Endodermal cell (in vitro differentiated cells): ENCODE measurements around the gene SPRYD4. TPM values are rescaled to one million over a fixed set of nuclear protein-coding genes. Genes with fewer than 3 reads are reported as not detected.

Experiments
- DNase-seq: peaks from one replicate; pipeline ENCODE4 v3.0.0-alpha.2; 2017
- H3K27ac ChIP-seq: 2 replicates; pipeline ENCODE4 v1.5.1; 2013; ENCODE audit warnings: mild to moderate bottlenecking, low read depth, low read length, moderate library complexity
- H3K27me3 ChIP-seq: 2 replicates; pipeline ENCODE4 v1.6.1; 2013; ENCODE audit warnings: mild to moderate bottlenecking, low read length, moderate library complexity; ENCODE audit not compliant: insufficient read depth, control insufficient read depth, poor library complexity, severe bottlenecking
- H3K36me3 ChIP-seq: 2 replicates; pipeline ENCODE4 v1.7.0; 2013; ENCODE audit warnings: mild to moderate bottlenecking, low read length, moderate library complexity; ENCODE audit not compliant: control insufficient read depth, insufficient read depth
- H3K4me1 ChIP-seq: one replicate; pipeline ENCODE4 v1.7.0; 2013; ENCODE audit warnings: low read length; ENCODE audit not compliant: control insufficient read depth, insufficient read depth
- H3K4me3 ChIP-seq: 2 replicates; pipeline ENCODE4 v1.5.1; 2013; ENCODE audit warnings: mild to moderate bottlenecking, low read length, moderate library complexity
- H3K9ac ChIP-seq: 2 replicates; pipeline ENCODE4 v1.6.1; 2013; ENCODE audit warnings: mild to moderate bottlenecking, low read length, moderate library complexity; ENCODE audit not compliant: poor library complexity, severe bottlenecking; ENCODE audit errors: extremely low read depth
- H3K9me3 ChIP-seq: 2 replicates; pipeline ENCODE4 v1.6.1; 2013; ENCODE audit warnings: mild to moderate bottlenecking, low read length, moderate library complexity; ENCODE audit not compliant: control insufficient read depth
- H3K27ac Mint-ChIP-seq: 2 replicates; pipeline ENCODE4 v1.8.0; 2020; ENCODE audit warnings: mixed read lengths
- H3K27me3 Mint-ChIP-seq: 2 replicates; pipeline ENCODE4 v1.8.0; 2021; ENCODE audit warnings: mild to moderate bottlenecking, mixed read lengths; ENCODE audit not compliant: insufficient read depth
- H3K36me3 Mint-ChIP-seq: 2 replicates; pipeline ENCODE4 v1.8.0; 2020; ENCODE audit warnings: low read depth, mixed read lengths
- H3K4me1 Mint-ChIP-seq: 2 replicates; pipeline ENCODE4 v1.8.0; 2020; ENCODE audit warnings: mixed read lengths
- H3K4me3 Mint-ChIP-seq: 2 replicates; pipeline ENCODE4 v1.8.0; 2020; ENCODE audit warnings: mild to moderate bottlenecking, moderate library complexity, mixed read lengths
- H3K9me3 Mint-ChIP-seq: 2 replicates; pipeline ENCODE4 v1.8.0; 2020; ENCODE audit warnings: mild to moderate bottlenecking, mixed read lengths
- WGBS, 2 experiments: methylation state at CpG; one replicate each; pipeline versions ENCODE4 v1.1.5 to v1.1.7; 2013; ENCODE audit warnings: missing lambda C conversion rate in 2 of 2, mixed read lengths in 1 of 2; ENCODE audit not compliant: insufficient coverage in 1 of 2, insufficient read length in 1 of 2; 5-methylcytosine and 5-hydroxymethylcytosine counted together
- total RNA-seq, 2 donors: library from RNA; stranded (reverse); fragmentation: NEBNext Ultra II Directional in 1 of 2; extraction: Animal tissue kit (Norgen Biotek cat#: 25700) in 1 of 2; gene quantifications; 2 replicates in 1 of 2; 3 replicates in 1 of 2; pipeline ENCODE4 v1.2.1, GENCODE V29; 2021
- TF ChIP-seq, protein P1 (sequence below): fragments of 200-600 bp; sonication (generic); conservative IDR thresholded peaks from 2 replicates; pipeline ENCODE4 v1.5.0; 2021; ENCODE audit warnings: antibody characterized with exemption, mild to moderate bottlenecking

SPRYD4 gene
- total RNA-seq, 2 donors from 2014 or later = 2.9 to 3.8 TPM

DNA sequence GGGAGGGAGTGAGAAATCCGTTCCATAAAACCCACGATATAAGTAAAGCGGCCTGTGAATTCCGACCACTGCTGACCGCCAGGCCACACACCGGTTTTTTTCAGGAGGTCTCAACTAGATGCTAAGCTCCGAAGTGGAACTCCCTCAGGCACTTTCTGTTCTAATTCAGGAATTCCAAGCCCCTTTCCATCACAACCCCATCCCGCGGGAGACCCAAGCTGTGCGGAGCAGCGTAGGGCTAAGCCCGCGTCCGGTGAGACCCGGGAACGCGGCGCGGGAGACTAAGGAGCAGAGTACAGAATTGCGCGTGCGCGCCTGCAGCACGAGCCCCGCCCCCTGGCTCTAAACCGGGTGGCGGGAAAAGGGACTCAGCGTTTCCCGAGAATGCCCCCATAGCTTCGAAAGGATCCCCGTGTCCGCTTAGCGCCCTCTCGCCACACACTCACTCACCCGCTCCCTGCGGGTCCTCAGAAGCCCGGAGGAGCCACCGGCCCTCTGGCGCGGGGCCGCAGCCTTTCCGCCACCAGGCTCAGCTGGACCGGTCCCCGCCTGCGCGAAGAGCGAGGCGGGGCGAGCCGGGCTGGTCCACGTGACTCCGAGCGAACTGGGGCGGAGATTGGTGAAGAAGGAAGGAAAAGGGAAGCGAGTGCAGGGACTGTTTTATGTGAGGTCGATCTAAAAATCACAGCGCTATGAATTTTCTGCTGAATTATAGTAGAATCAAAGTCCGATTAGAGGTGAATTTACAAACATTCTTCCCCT, 19.3 kb upstream of the SPRYD4 start, which contains the start of gene TIMELESS:
TSS of gene TIMELESS (minus strand) at position 567 of the 762 bp plus-strand sequence. CDS start 15,256 bp downstream, outside the sequence.
- peaks cover 23% of the 10 kb centered on the region for H3K36me3 Mint-ChIP-seq
- Histone ChIP-seq H3K9me3 (no peaks in the 10 kb centered on the region), H3K27ac (peak within 1 kb of the TSS; percentile 96), H3K27me3 (no peaks in the 10 kb centered on the region), H3K4me3 (peak within 1 kb of the TSS; percentile 97), H3K9ac (peak within 1 kb of the TSS; percentile 82), H3K36me3 (no peaks in the 10 kb centered on the region), H3K4me1 (no peaks in the 10 kb centered on the region)
- H3K9me3 Mint-ChIP-seq = peaks cover 11% of the 10 kb centered on the region
- TF ChIP-seq, protein P1, sequence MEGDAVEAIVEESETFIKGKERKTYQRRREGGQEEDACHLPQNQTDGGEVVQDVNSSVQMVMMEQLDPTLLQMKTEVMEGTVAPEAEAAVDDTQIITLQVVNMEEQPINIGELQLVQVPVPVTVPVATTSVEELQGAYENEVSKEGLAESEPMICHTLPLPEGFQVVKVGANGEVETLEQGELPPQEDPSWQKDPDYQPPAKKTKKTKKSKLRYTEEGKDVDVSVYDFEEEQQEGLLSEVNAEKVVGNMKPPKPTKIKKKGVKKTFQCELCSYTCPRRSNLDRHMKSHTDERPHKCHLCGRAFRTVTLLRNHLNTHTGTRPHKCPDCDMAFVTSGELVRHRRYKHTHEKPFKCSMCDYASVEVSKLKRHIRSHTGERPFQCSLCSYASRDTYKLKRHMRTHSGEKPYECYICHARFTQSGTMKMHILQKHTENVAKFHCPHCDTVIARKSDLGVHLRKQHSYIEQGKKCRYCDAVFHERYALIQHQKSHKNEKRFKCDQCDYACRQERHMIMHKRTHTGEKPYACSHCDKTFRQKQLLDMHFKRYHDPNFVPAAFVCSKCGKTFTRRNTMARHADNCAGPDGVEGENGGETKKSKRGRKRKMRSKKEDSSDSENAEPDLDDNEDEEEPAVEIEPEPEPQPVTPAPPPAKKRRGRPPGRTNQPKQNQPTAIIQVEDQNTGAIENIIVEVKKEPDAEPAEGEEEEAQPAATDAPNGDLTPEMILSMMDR = peak; percentile 20
- WGBS, 2 experiments = 0% methylated on average over 24 to 58 of the region's 58 CpGs
- H3K4me3 Mint-ChIP-seq = peak within 1 kb of the TSS; percentile 80
- peaks cover 8% of the 10 kb centered on the region for H3K4me1 Mint-ChIP-seq
- peak within 1 kb of the TSS; percentile 96 for H3K27ac Mint-ChIP-seq
- DNase-seq = peak; percentile 98
- peaks cover 4% of the 10 kb centered on the region for H3K27me3 Mint-ChIP-seq

DNA sequence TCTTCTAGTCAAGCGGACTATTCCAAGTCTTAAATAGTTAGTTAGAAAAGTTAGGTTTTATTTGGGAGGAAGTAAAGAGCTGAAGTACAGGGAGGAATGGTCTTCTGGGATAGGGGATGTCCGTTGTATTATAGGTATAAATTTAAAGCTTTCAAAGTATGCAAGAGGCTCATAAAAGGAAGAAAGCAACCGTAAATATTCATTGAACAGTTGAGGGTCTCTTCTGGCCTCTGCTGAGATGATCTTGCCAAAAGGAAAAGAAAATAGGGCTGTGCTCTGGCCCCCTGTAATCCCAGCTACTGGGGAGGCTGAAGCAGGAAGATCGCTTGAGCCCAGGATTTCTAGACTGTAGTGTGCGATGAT, 18.8 kb upstream of the SPRYD4 start:
- Histone ChIP-seq H3K36me3 (no peaks in the 10 kb centered on the region), H3K9ac (peak overlapping the region; percentile 82), H3K9me3 (no peaks in the 10 kb centered on the region), H3K27me3 (no peaks in the 10 kb centered on the region), H3K4me3 (peak overlapping the region; percentile 97), H3K27ac (peak overlapping the region; percentile 96), H3K4me1 (no peaks in the 10 kb centered on the region)
- peaks cover 8% of the 10 kb centered on the region for H3K27me3 Mint-ChIP-seq
- H3K4me1 Mint-ChIP-seq = peaks cover 8% of the 10 kb centered on the region
- TF ChIP-seq, protein P1 = no peak
- H3K36me3 Mint-ChIP-seq = peaks cover 18% of the 10 kb centered on the region
- H3K9me3 Mint-ChIP-seq = peaks cover 5% of the 10 kb centered on the region
- no peak for DNase-seq
- H3K4me3 Mint-ChIP-seq = peak overlapping the region; percentile 80
- peak overlapping the region; percentile 96 for H3K27ac Mint-ChIP-seq
- WGBS, 2 experiments = 52 to 59% methylated on average over 4 to 5 of the region's 5 CpGs

DNA sequence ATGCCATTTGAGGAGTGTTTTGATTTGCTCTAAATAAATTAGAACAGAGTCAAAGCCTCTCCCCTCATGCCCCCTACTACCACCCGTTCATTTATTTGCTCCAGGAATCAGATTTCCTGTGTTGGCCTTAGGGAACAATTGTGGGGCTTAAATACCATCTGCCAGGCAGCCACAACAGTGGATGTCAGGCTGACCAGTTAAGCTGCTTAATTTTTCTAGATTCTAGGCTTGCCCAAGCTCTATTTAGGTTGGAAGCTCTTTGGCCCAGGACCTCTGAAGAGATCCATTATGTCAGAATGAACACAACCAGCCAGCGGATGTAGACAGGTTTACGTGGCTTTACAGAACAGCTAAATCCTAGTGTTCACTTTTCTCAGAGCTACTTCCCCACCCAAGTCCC, 18.1 kb upstream of the SPRYD4 start:
- Histone ChIP-seq H3K9ac (no peak overlapping the region), H3K9me3 (no peaks in the 10 kb centered on the region), H3K36me3 (no peaks in the 10 kb centered on the region), H3K4me1 (no peaks in the 10 kb centered on the region), H3K27me3 (no peaks in the 10 kb centered on the region), H3K27ac (no peak overlapping the region), H3K4me3 (no peak overlapping the region)
- peaks cover 8% of the 10 kb centered on the region for H3K4me1 Mint-ChIP-seq
- no peak overlapping the region for H3K4me3 Mint-ChIP-seq
- TF ChIP-seq, protein P1 = no peak
- WGBS, 2 experiments = 89 to 93% methylated on average over 3 of the region's 3 CpGs
- H3K27me3 Mint-ChIP-seq = peaks cover 11% of the 10 kb centered on the region
- DNase-seq = no peak
- H3K36me3 Mint-ChIP-seq = peaks cover 14% of the 10 kb centered on the region
- H3K27ac Mint-ChIP-seq = no peak overlapping the region
- peaks cover 2% of the 10 kb centered on the region for H3K9me3 Mint-ChIP-seq
